ENCODE measurements around the gene GRIA1.

GRIA1 gene

GRCh38 chr5:153490118-153491037 lies at the start of gene GRIA1:
TSS of gene GRIA1 (plus strand) at chr5:153490670.
- DNase-seq (ENCODE audit: low read depth, low spot score): peak; percentile 60

- DNase-seq (ENCODE audit: low read depth, low spot score): peak; percentile 7
These were observed 44.4 kb upstream of the GRIA1 start for GRCh38 chr5:153445875-153446579.

DNA sequence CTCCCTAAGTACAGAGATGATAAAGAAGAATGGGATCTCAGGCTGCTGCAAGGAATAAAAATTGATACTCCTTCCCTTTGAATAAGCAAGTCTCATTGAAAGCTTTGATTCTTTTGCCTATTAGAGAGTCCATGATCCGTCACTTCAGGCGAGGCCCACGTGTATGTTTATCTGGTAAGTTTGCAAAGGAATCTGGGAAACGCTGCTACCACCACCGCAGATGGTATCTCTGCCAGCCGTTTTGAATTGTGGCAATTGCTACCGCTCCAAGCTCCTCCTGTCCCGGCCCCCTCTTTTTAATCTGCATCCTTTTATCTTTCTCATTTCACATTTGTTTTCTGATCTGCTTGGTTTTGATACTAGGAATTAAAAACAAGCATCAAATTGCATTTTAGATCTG lies 42.9 kb upstream of the GRIA1 start:
- DNase-seq (ENCODE audit: low read depth, low spot score): no peak

DNA sequence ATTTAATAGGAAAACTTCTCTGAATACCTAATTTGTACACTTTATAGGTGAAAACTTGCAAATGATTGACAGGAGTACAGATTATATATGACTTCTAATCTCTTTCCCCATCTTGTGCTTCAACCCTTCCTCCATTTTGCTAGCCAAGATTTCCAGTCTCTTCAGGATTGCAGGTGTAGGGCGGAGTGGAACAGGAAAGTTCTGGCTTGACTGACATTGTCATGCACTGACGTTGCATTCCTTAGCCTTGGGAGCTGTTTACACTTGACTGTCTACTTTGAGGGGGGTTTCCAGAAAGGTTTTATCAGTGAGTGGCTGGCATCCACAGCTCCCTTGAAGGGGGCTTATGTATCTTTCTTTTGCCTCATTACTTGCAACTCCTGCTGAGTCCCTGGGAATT lies 34.1 kb upstream of the GRIA1 start:
- DNase-seq (ENCODE audit: low read depth, low spot score): no peak

GRCh38 chr5:153456993-153457392 lies 33.5 kb upstream of the GRIA1 start:
- DNase-seq (ENCODE audit: low read depth, low spot score): no peak

- DNase-seq (ENCODE audit: low read depth, low spot score): no peak
These were observed 32.2 kb upstream of the GRIA1 start for GRCh38 chr5:153458268-153458667.

DNA sequence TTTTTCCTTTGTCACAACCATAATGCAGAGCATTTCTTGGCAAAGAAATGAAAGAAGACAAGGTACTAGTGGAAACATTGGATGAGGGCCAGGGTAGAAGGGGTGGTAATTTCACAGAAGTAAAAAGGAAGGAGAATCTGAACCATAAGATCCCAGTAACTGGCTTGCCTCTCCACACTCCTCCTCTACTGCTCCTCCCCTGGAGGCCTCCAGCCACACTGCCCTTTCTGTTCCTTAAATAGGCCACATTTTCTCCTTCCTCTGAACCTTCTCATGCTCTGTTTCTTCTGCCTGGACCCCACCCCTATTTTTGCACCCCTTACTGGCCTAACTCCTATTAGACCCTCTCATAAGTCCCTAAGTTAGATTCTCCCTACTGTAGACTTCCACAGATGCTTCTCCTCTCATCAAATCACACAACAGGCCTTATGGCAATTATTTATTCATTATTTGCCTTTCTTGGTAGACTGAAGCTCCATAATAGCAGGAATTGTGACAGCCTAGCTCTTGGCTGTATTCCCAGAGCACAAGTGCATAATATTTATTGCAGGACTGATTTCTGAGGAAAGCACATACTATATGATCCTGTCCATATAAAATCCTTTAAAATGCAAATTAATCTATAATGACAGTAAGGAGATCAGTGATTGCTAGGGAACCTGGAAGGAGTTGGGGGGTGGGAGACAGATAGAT lies 31.3 kb upstream of the GRIA1 start:
- DNase-seq (ENCODE audit: low read depth, low spot score): peak; percentile 14

GRCh38 chr5:153460421-153460820 lies 30.0 kb upstream of the GRIA1 start:
- no peak for DNase-seq (ENCODE audit: low read depth, low spot score)

- no peak for DNase-seq (ENCODE audit: low read depth, low spot score)
These were observed 29.1 kb upstream of the GRIA1 start for GRCh38 chr5:153461341-153461740.

DNA sequence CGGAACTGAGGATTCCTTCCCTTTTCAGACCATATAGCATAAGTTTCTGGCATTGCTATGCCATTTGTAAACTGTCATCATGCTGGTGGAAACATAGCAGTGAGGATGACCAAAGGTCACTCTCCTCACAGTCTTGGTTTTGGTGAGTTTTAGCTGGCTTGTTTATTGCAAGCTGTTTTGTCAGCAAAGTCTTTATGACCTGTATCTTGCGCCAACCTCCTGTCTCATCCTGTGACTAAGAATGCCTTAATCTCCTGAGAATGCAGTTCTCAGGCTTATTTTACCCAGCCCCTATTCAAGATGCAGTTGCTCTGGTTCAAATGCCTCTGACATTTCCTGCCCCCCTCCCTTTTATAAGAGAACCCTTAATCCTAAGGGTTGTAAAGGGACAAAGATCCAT lies 26.7 kb upstream of the GRIA1 start:
- DNase-seq (ENCODE audit: low read depth, low spot score): peak; percentile 31

GRCh38 chr5:153467546-153467945 lies 22.9 kb upstream of the GRIA1 start:
- no peak for DNase-seq (ENCODE audit: low read depth, low spot score)

- peak; percentile 16 for DNase-seq (ENCODE audit: low read depth, low spot score)
These were observed 21.0 kb upstream of the GRIA1 start for GRCh38 chr5:153469423-153469822.

GRCh38 chr5:153470736-153471135 lies 19.7 kb upstream of the GRIA1 start:
- DNase-seq (ENCODE audit: low read depth, low spot score): no peak

DNA sequence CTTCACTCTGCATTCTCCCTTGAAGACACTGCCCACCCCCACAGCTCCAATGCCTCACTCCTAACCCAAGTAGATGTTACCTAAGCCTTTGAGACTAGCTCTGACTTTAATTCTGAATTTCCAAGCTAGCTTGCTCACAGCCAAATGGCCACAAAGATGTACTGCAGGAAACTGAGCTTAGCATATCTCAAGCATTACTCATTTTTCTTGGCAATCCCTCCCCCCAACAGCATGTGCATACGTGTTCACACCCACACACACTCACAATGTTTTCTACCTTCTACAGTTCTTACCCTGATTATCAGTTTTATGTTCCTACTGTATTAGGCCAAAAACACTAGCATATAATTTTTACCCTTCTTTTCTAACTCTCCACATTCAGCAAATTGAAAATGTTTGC lies 13.7 kb upstream of the GRIA1 start:
- peak; percentile 87 for DNase-seq (ENCODE audit: low read depth, low spot score)

GRCh38 chr5:153480401-153480800 lies 10.1 kb upstream of the GRIA1 start:
- no peak for DNase-seq (ENCODE audit: low read depth, low spot score)

GRCh38 chr5:153483482-153483881 lies 7.0 kb upstream of the GRIA1 start:
- no peak for DNase-seq (ENCODE audit: low read depth, low spot score)

GRCh38 chr5:153485641-153486040 lies 4.8 kb upstream of the GRIA1 start:
- DNase-seq (ENCODE audit: low read depth, low spot score): no peak

GRCh38 chr5:153486771-153487170 lies 3.7 kb upstream of the GRIA1 start:
- no peak for DNase-seq (ENCODE audit: low read depth, low spot score)

- peak; percentile 12 for DNase-seq (ENCODE audit: low read depth, low spot score)
These were observed 859 bp upstream of the GRIA1 start for GRCh38 chr5:153489611-153490010.

- DNase-seq (ENCODE audit: low read depth, low spot score): no peak
These were observed 721 bp downstream of the GRIA1 start for GRCh38 chr5:153491038-153491744.

DNA sequence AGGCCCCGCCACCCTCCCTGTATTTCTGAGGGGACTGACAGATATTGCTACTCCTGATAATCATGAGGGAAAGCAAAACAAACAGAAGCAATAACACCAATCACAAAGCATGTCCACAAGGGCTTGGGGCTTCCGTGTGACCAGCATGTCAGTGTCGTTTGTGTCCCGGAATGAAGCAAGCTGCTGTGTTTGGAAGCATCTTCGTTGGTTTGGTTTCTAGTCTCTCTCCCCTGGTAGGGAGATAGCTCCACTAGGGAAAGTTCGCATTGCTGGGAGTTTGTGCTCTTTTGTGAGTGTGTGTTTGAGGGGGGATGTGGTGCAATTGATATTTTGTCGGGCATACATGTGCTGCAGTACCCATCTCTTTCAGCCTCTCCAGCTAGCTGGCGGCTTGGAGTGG lies 1.4 kb downstream of the GRIA1 start:
- peak; percentile 19 for DNase-seq (ENCODE audit: low read depth, low spot score)

- peak; percentile 69 for DNase-seq (ENCODE audit: low read depth, low spot score)
These were observed 6.4 kb downstream of the GRIA1 start for GRCh38 chr5:153496835-153497234.

Data from astrocyte of the hippocampus (primary cell).